Common myeloid progenitor, CD34-positive (primary cell): ENCODE data around the gene SESN3.

Experiments used
- CTCF ChIA-PET: fragments of 350-600 bp; sonication (Branson Sonifier 250); formaldehyde crosslinking; loops from one replicate; lab custom pipeline; 2021; ENCODE audit warnings: antibody characterized with exemption; lab: Charles Lee
- POLR2A ChIA-PET: fragments of 350-600 bp; sonication (Branson Sonifier 250); formaldehyde crosslinking; loops from one replicate; lab custom pipeline; 2021; ENCODE audit warnings: antibody characterized with exemption; lab: Charles Lee
- DNase-seq, 3 donors: peaks; one replicate each; pipeline versions ENCODE4 v3.0.0 to v3.0.0-alpha.2; 2013
- H3K27ac ChIP-seq, 2 experiments: 1 replicate in 1 of 2; 2 replicates in 1 of 2; pipeline ENCODE4 v1.7.0; 2013; ENCODE audit warnings: inconsistent platforms in 2 of 2, low read length in 2 of 2, mild to moderate bottlenecking in 2 of 2, low read depth in 1 of 2, moderate library complexity in 1 of 2; ENCODE audit not compliant: severe bottlenecking in 2 of 2, insufficient read depth in 1 of 2, poor library complexity in 1 of 2
- H3K27me3 ChIP-seq, 5 experiments: replicated peaks in 2 of 5; 1 replicate in 3 of 5; 2 replicates in 2 of 5; pipeline versions ENCODE4 v1.6.1 to v1.7.0; 2013; ENCODE audit warnings: low read length in 4 of 5, mild to moderate bottlenecking in 2 of 5, moderate library complexity in 2 of 5, inconsistent platforms in 1 of 5; ENCODE audit not compliant: insufficient read depth in 5 of 5, control insufficient read depth in 4 of 5
- H3K36me3 ChIP-seq, 4 experiments: 1 replicate in 2 of 4; 2 replicates in 2 of 4; pipeline versions ENCODE4 v1.6.1 to v1.7.0; 2013; ENCODE audit warnings: low read length in 3 of 4, control low read depth in 1 of 4, mild to moderate bottlenecking in 1 of 4; ENCODE audit not compliant: control insufficient read depth in 4 of 4, insufficient read depth in 4 of 4
- H3K4me1 ChIP-seq, 4 experiments: 1 replicate in 3 of 4; 2 replicates in 1 of 4; pipeline versions ENCODE4 v1.6.1 to v1.7.1; 2013; ENCODE audit warnings: low read length in 3 of 4, mild to moderate bottlenecking in 3 of 4, control low read depth in 1 of 4, inconsistent platforms in 1 of 4, moderate library complexity in 1 of 4; ENCODE audit not compliant: control insufficient read depth in 4 of 4, insufficient read depth in 4 of 4; ENCODE audit errors: control extremely low read depth in 1 of 4
- H3K4me3 ChIP-seq, 7 experiments: 1 replicate in 4 of 7; 2 replicates in 3 of 7; pipeline versions ENCODE4 v1.5.1 to v1.7.0; 2013; ENCODE audit warnings: mild to moderate bottlenecking in 7 of 7, low read length in 6 of 7, moderate library complexity in 6 of 7, inconsistent platforms in 2 of 7, low read depth in 2 of 7, control low read depth in 1 of 7; ENCODE audit not compliant: insufficient read depth in 4 of 7, control insufficient read depth in 1 of 7; ENCODE audit errors: extremely low read depth in 1 of 7
- H3K9me3 ChIP-seq, 5 experiments: 1 replicate in 4 of 5; 2 replicates in 1 of 5; pipeline versions ENCODE4 v1.6.1 to v1.7.1; 2013; ENCODE audit warnings: low read length in 4 of 5, mild to moderate bottlenecking in 2 of 5, inconsistent platforms in 1 of 5, low read depth in 1 of 5, moderate library complexity in 1 of 5; ENCODE audit not compliant: control insufficient read depth in 4 of 5, insufficient read depth in 2 of 5; ENCODE audit errors: control extremely low read depth in 1 of 5
- whole genome bisulfite sequencing: methylation state at CpG from one replicate; pipeline ENCODE4 v1.1.5; 2013; ENCODE audit not compliant: insufficient coverage; 5-methylcytosine and 5-hydroxymethylcytosine counted together

The SESN3 gene

DNA sequence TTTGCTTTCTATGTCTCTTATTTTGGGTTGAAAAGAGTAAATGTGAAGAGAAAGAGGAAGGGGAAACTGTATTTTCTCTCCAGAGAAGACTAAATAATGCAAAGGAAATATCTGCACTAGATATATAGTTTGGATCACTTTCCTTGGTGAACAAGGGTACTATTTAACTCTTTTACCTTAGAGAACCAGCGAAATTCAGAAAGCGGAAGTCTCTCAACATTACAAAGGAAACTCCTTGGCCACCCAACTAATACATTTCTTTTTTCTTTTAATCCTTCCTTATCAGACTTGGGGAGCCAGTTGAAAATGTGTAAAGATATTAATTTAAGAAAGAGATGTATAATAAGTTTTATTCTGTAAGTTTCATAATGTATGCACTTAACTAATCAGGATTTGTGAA lies 64.2 kb downstream of the SESN3 start:
- ChIA-PET POLR2A (no interaction called here), CTCF (interaction anchor here (0.7 to 16.8 kb wide), 4 partner anchors 9 to 594 kb away, joined by 3 to 277 read pairs (median 41); no protein-coding TSS in a partner anchor)
- H3K4me1 ChIP-seq, result peaks cover 15 to 45% (median 24%) of the 10 kb centered on the region in 4 experiments
- H3K36me3 ChIP-seq, result peaks cover 4 to 12% (median 6%) of the 10 kb centered on the region in 4 experiments
- no peaks in the 10 kb centered on the region for H3K9me3 ChIP-seq
- peak in 2 of 3 donors; percentile 64 to 69 for DNase-seq
- no peaks in the 10 kb centered on the region for H3K27me3 ChIP-seq
- 0% methylated on average over 1 of the region's 2 CpGs for WGBS
- peak overlapping the region in 1 of 7 experiments; percentile 19 for H3K4me3 ChIP-seq
- H3K27ac ChIP-seq, result peak overlapping the region in 1 of 2 experiments; percentile 46

DNA sequence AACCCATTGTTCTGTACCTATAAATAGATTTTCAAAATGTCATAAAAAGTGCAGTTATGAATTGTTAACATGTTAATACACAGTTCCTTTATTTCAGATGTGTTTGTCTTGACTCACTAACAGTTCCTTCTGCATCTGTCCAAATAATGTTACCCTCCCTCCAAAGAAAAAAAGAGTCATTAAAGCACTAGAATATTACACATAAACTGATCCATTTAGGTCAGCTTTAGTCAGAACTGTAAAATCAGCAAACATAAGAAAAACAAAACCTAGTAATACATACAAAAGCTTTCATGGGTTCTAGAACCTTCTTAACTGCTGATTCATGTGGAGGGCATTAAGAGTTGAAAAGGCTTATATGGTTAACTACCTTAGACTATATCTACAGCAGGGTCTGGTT lies 65.4 kb downstream of the SESN3 start:
- no peaks in the 10 kb centered on the region for H3K9me3 ChIP-seq
- no peak overlapping the region for H3K27ac ChIP-seq
- H3K36me3 ChIP-seq, result peaks cover 3 to 9% (median 5%) of the 10 kb centered on the region in 4 experiments
- no peaks in the 10 kb centered on the region for H3K27me3 ChIP-seq
- CTCF ChIA-PET, result interaction anchor here (0.9 to 16.8 kb wide), 3 partner anchors 12 to 595 kb away, joined by 3 to 277 read pairs (median 79); no protein-coding TSS in a partner anchor
- peak in 1 of 3 donors; percentile 33 for DNase-seq
- H3K4me3 ChIP-seq, result no peak overlapping the region
- H3K4me1 ChIP-seq, result peaks cover 15 to 45% (median 25%) of the 10 kb centered on the region in 4 experiments
- POLR2A ChIA-PET, result no interaction called here

DNA sequence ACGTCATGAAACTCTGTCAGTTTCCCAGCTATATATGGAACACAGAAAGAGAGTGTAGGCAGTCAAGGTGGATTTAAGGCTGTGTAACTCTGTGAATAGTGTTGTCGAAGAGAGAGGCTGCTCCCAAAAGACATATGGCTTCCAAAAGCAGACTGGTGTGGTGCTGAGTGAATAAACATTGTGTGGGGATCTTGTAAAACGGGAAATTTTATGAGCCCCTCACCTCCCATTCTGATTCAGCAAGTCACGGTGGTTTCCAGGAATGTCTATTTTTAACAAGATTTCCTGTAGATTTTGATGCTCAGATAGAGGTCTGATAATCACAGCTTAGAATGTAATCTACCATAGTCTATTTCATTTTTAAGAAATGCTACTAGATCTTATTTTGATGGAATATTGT lies 67.9 kb downstream of the SESN3 start:
- peak overlapping the region in 2 of 7 experiments; percentile 27 to 43 for H3K4me3 ChIP-seq
- peaks cover 0 to 2% (median under 1%) of the 10 kb centered on the region in 4 experiments for H3K36me3 ChIP-seq
- peaks cover 17 to 48% (median 33%) of the 10 kb centered on the region in 4 experiments for H3K4me1 ChIP-seq
- no peaks in the 10 kb centered on the region for H3K27me3 ChIP-seq
- ChIA-PET CTCF (interaction anchor here (1.0 to 16.8 kb wide), 4 partner anchors 10 to 598 kb away, joined by 3 to 277 read pairs (median 41); no protein-coding TSS in a partner anchor), POLR2A (interaction anchor here (0.6 kb wide), 1 partner anchor 41 kb away, joined by 11 read pairs; no protein-coding TSS in a partner anchor)
- peak overlapping the region in 1 of 2 experiments; percentile 62 for H3K27ac ChIP-seq
- DNase-seq, result peak in 2 of 3 donors; percentile 42 to 47
- 0% methylated on average over 1 of the region's 4 CpGs for WGBS
- H3K9me3 ChIP-seq, result no peaks in the 10 kb centered on the region

DNA sequence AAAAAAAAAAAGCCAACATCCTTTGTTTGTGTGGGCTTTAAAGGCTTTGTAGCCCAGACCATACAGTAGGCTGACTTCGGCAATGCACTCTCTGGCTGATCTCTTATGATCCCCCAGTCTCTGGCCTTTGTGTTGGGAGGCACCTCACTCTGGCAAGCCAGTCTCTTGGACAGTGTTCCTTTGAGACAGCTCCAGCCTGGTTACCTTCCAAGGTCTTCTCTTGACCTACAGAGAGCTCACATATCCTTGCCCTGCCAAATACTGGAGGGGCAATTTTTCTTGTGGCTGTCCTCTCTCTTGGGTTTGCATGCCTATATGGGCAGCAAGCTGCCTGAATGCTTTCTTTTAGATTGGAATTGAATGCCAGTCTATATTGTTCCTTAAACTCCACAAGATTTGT lies 69.8 kb downstream of the SESN3 start:
- ChIA-PET CTCF (interaction anchor here (1.2 to 16.8 kb wide), 5 partner anchors 8 to 600 kb away, joined by 3 to 277 read pairs (median 79); no protein-coding TSS in a partner anchor), POLR2A (interaction anchor here (0.5 kb wide), 1 partner anchor 685 kb away, joined by 3 read pairs; no protein-coding TSS in a partner anchor)
- no peaks in the 10 kb centered on the region for H3K9me3 ChIP-seq
- H3K4me1 ChIP-seq, result peaks cover 10 to 31% (median 22%) of the 10 kb centered on the region in 4 experiments
- DNase-seq, result no peak
- 94% methylated on average over 1 of the region's 1 CpG for WGBS
- peaks cover 0 to 2% (median 0%) of the 10 kb centered on the region in 4 experiments for H3K36me3 ChIP-seq
- H3K4me3 ChIP-seq, result no peak overlapping the region
- no peak overlapping the region for H3K27ac ChIP-seq
- no peaks in the 10 kb centered on the region for H3K27me3 ChIP-seq

DNA sequence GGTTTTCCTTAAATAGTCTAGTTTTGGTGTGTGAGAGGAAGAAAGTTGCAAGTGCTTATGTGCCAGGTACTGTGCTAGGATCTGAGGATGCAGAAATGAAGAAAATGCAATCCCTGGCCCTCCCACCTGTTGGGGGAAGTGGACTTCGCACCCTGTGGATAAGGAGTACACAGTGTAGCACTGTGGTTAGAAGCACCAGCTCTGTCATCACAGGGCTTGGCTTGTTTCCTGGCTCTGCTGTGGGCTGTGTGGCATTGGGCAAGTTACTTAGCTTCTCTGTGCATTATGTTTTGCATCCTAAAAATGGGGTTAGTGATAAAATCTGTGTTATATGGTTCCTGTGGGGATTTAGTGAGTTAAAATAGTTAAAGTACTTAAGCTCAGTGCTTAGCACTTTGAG lies 73.2 kb downstream of the SESN3 start:
- DNase-seq, result no peak
- ChIA-PET POLR2A (no interaction called here), CTCF (interaction anchor here (0.8 to 16.8 kb wide), 8 partner anchors 8 to 603 kb away, joined by 3 to 277 read pairs (median 5); no protein-coding TSS in a partner anchor)
- H3K27me3 ChIP-seq, result no peaks in the 10 kb centered on the region
- H3K36me3 ChIP-seq, result peaks cover 0 to 2% (median 0%) of the 10 kb centered on the region in 4 experiments
- peaks cover 6 to 34% (median 28%) of the 10 kb centered on the region in 4 experiments for H3K4me1 ChIP-seq
- no peak overlapping the region for H3K27ac ChIP-seq
- WGBS, result 100% methylated on average over 1 of the region's 1 CpG
- no peak overlapping the region for H3K4me3 ChIP-seq
- no peaks in the 10 kb centered on the region for H3K9me3 ChIP-seq

DNA sequence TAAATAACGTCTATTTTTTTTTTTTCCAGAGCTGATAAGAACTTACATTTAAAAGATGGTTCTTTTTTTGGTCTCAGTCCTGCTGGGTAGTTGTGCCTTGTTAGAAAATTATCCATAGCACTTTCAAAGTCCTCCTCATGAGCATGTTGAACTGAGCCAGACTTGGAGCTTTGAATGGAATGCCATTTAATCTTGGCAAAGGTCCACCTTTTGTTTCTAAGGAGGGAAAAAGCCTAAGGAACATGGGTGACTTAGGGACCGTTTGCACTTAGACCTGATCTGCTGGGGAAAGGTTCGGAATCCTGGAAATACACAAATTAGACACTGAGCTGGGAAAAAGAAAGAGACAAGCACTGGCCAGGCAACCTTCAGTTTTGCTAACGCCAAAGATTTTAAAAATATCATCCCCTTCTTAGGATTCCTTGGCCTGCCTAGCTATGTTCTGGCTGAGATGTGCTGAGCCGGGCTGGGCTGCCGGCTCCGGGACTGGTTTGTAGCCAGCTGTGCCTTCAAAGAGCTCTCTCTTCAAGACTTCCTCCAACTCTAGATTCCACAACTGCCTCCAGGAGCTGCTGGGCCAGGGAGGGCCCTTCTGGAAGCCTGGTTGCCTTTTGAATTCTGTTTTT lies 74.0 kb downstream of the SESN3 start:
- Histone ChIP-seq H3K36me3 (peaks cover 0 to 2% (median 0%) of the 10 kb centered on the region in 4 experiments), H3K4me1 (peaks cover 9 to 37% (median 31%) of the 10 kb centered on the region in 4 experiments), H3K4me3 (no peak overlapping the region), H3K27ac (no peak overlapping the region), H3K27me3 (no peaks in the 10 kb centered on the region), H3K9me3 (no peaks in the 10 kb centered on the region)
- CTCF ChIA-PET, result interaction anchor here (0.8 to 16.8 kb wide), 8 partner anchors 8 to 604 kb away, joined by 4 to 277 read pairs (median 7); no protein-coding TSS in a partner anchor
- DNase-seq, result no peak
- WGBS, result 92% methylated on average over 6 of the region's 7 CpGs
- POLR2A ChIA-PET, result interaction anchor here (0.6 kb wide), 1 partner anchor 206 kb away, joined by 3 read pairs; no protein-coding TSS in a partner anchor
